IMR-90 (cell line): ENCODE results near the gene HSFX3. TPM values are rescaled to one million over a fixed set of nuclear protein-coding genes. Genes with fewer than 3 reads are reported as not detected.

Experiments
- ATAC-seq: fragments of 200-7000 bp; cut with Tn5 transposase; 2 replicates; pipeline ENCODE4 v1.9.1; 2020; ENCODE audit warnings: low read depth, mild to moderate bottlenecking, moderate library complexity
- BruUV-seq: library from RNA; stranded (reverse); fragments of 400-500 nt; replicated peaks from 2 replicates; lab custom pipeline; 2021; lab: Mats Ljungman, UMichigan
- CTCF ChIA-PET: fragments of 300-600 bp; formaldehyde crosslinking; extraction: SDS; loops from one replicate; lab custom pipeline; 2021; ENCODE audit warnings: antibody characterized with exemption; lab: Yijun Ruan, JAX
- POLR2A ChIA-PET: fragments of 300-600 bp; sonication (Branson Sonifier 250); formaldehyde crosslinking; loops from one replicate; lab custom pipeline; 2022; ENCODE audit warnings: antibody characterized with exemption; ENCODE audit not compliant: unreplicated experiment; lab: Charles Lee
- DNase-seq: peaks from one replicate; pipeline ENCODE4 v3.0.0; 2013
- H2AFZ ChIP-seq: replicated peaks from 2 replicates; pipeline ENCODE3; 2013; ENCODE audit warnings: low read length, mild to moderate bottlenecking; ENCODE audit not compliant: poor library complexity
- H2AK5ac ChIP-seq: 2 replicates; pipeline ENCODE4 v1.6.1; 2013; ENCODE audit warnings: low read depth, low read length, inconsistent platforms
- H2AK9ac ChIP-seq: replicated peaks from 2 replicates; pipeline ENCODE3; 2013; ENCODE audit warnings: mild to moderate bottlenecking, low read depth, low read length, moderate library complexity; ENCODE audit not compliant: poor library complexity
- H2BK120ac ChIP-seq: 2 replicates; pipeline ENCODE4 v1.6.1; 2013; ENCODE audit warnings: low read depth, low read length, inconsistent platforms
- H2BK15ac ChIP-seq: 3 replicates; pipeline ENCODE4 v1.6.1; 2013; ENCODE audit warnings: low read depth, low read length, inconsistent platforms
- H2BK20ac ChIP-seq: 2 replicates; pipeline ENCODE4 v1.6.1; 2013; ENCODE audit warnings: low read depth, mild to moderate bottlenecking, inconsistent platforms, low read length, moderate library complexity
- H2BK5ac ChIP-seq: 2 replicates; pipeline ENCODE4 v1.6.1; 2013; ENCODE audit warnings: mild to moderate bottlenecking, low read depth, low read length, inconsistent platforms; ENCODE audit not compliant: poor library complexity, severe bottlenecking
- H3K14ac ChIP-seq: replicated peaks from 2 replicates; pipeline ENCODE4 v1.6.1; 2013; ENCODE audit warnings: low read depth, low read length, inconsistent platforms
- H3K18ac ChIP-seq: 2 replicates; pipeline ENCODE4 v1.6.1; 2013; ENCODE audit warnings: low read depth, low read length, control low read depth
- H3K23ac ChIP-seq: 2 replicates; pipeline ENCODE4 v1.6.1; 2013; ENCODE audit warnings: low read depth, low read length, inconsistent platforms
- H3K27ac ChIP-seq: 2 replicates; pipeline ENCODE4 v1.5.1; 2013; ENCODE audit warnings: mild to moderate bottlenecking, control low read depth, low read length; ENCODE audit not compliant: insufficient read depth
- H3K27me3 ChIP-seq: 2 replicates; pipeline ENCODE4 v1.6.1; 2013; ENCODE audit warnings: low read length; ENCODE audit not compliant: control insufficient read depth, insufficient read depth
- H3K36me3 ChIP-seq: 2 replicates; pipeline ENCODE4 v1.6.1; 2013; ENCODE audit warnings: low read length, mixed read lengths; ENCODE audit not compliant: control insufficient read depth, insufficient read depth
- H3K4ac ChIP-seq: 2 replicates; pipeline ENCODE4 v1.6.1; 2013; ENCODE audit warnings: low read depth, low read length, inconsistent platforms
- H3K4me1 ChIP-seq: 2 replicates; pipeline ENCODE4 v1.6.1; 2013; ENCODE audit warnings: low read length, mixed read lengths; ENCODE audit not compliant: control insufficient read depth, insufficient read depth
- H3K4me2 ChIP-seq: 2 replicates; pipeline ENCODE4 v1.6.1; 2013; ENCODE audit warnings: low read depth, mild to moderate bottlenecking, control low read depth, low read length, moderate library complexity
- H3K4me3 ChIP-seq: 2 replicates; pipeline ENCODE4 v1.5.1; 2013; ENCODE audit warnings: low read depth, mild to moderate bottlenecking, control low read depth, low read length, moderate library complexity; ENCODE audit not compliant: insufficient read depth
- H3K56ac ChIP-seq: 2 replicates; pipeline ENCODE4 v1.6.1; 2013; ENCODE audit warnings: low read length, inconsistent platforms; ENCODE audit not compliant: insufficient read depth; ENCODE audit errors: extremely low read depth
- H3K79me1 ChIP-seq, 2 experiments: 2 replicates each; pipeline ENCODE4 v1.6.1; 2013; ENCODE audit warnings: low read length in 2 of 2, inconsistent platforms in 1 of 2, low read depth in 1 of 2
- H3K9ac ChIP-seq: 2 replicates; pipeline ENCODE4 v1.6.1; 2013; ENCODE audit warnings: low read depth, low read length, control low read depth
- H3K9me1 ChIP-seq: 2 replicates; pipeline ENCODE4 v1.6.1; 2013; ENCODE audit warnings: low read length, inconsistent platforms; ENCODE audit not compliant: insufficient read depth
- H3K9me3 ChIP-seq: 2 replicates; pipeline ENCODE4 v1.6.1; 2013; ENCODE audit warnings: low read length; ENCODE audit not compliant: control insufficient read depth, insufficient read depth
- H4K20me1 ChIP-seq: 2 replicates; pipeline ENCODE4 v1.6.1; 2013; ENCODE audit warnings: low read length, inconsistent platforms; ENCODE audit not compliant: insufficient read depth
- H4K5ac ChIP-seq: 2 replicates; pipeline ENCODE4 v1.6.1; 2013; ENCODE audit warnings: mild to moderate bottlenecking, low read depth, low read length, control low read depth
- H4K8ac ChIP-seq, 2 experiments: 2 replicates each; pipeline ENCODE4 v1.6.1; 2013; ENCODE audit warnings: low read depth in 2 of 2, low read length in 2 of 2, control low read depth in 1 of 2, inconsistent platforms in 1 of 2
- H4K91ac ChIP-seq: 2 replicates; pipeline ENCODE4 v1.6.1; 2013; ENCODE audit warnings: low read depth, low read length, inconsistent platforms; ENCODE audit not compliant: insufficient read depth
- MAFK ChIP-seq: IDR thresholded peaks from 2 replicates; pipeline ENCODE4 v1.6.1; 2012; ENCODE audit warnings: low read depth, low read length, improper control_type of control experiment
- MXI1 ChIP-seq: IDR thresholded peaks from 2 replicates; pipeline ENCODE4 v1.6.1; 2012; ENCODE audit warnings: low read depth, mild to moderate bottlenecking, low read length, moderate library complexity, borderline replicate concordance
- WGBS, 2 experiments: methylation state at CpG; one replicate each; pipeline versions ENCODE4 v1.1.5 to v1.1.7; 2013; ENCODE audit warnings: missing lambda C conversion rate in 2 of 2; ENCODE audit not compliant: insufficient read length in 1 of 2; ENCODE audit errors: extremely low coverage in 2 of 2; 5-methylcytosine and 5-hydroxymethylcytosine counted together
- dilution Hi-C: fragments of 300-500 bp; cut with HindIII; formaldehyde crosslinking; loops from one replicate; pipeline ENCODE4 v1.14.3; 2018; ENCODE audit warnings: low sequenced_read_pairs; ENCODE audit not compliant: unreplicated experiment
- in situ Hi-C: fragments of 300-500 bp; cut with MboI; formaldehyde crosslinking; loops from 3 replicates; pipeline ENCODE4 v1.14.3; 2019; ENCODE audit warnings: low sequenced_read_pairs, inconsistent platforms, mixed read lengths
- intact Hi-C: fragments of 100-400 bp; cut with micrococcal nuclease; formaldehyde crosslinking; loops from 2 replicates; pipeline ENCODE4 v1.10.0; 2022
- polyA plus RNA-seq, 3 experiments: library from polyadenylated mRNA; depleted of rRNA; stranded (reverse); fragments of >200 nt; gene quantifications; 2 replicates each; pipeline ENCODE4 v1.2.3, GENCODE V29; 2012; ENCODE audit warnings: low replicate concordance in 1 of 3
- total RNA-seq: library from RNA; depleted of rRNA; stranded (reverse); fragments of >200 nt; gene quantifications from 2 replicates; pipeline ENCODE4 v1.2.3, GENCODE V29; 2012

Gene HSFX3
- total and polyA plus RNA-seq, 2 of the 4 experiments (the other 2 are of a cell fraction) = not detected

DNA sequence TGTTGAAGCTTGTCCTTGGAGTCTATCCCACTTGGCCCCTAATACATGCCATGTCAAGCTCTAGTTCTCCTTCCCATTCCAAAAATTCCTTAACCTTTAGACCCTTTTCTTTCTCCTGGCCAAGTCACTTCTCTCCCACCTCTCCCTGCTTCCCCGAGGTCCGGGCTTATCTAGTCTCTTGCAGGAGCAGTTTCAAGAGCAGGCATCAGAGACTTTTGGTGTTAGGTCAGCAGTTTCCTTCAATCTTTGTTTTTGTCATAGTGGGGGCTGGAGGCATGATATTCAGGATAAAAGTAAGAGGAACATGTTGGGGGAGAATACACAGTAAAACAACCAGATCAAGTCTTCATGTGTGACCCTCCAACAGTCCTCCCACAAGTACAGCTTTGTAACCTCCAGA is 33.1 kb downstream of the HSFX3 start:
- intact Hi-C loops (no loop called here), in situ Hi-C loops (loop anchor here (25.0 kb wide), 1 partner anchor 1221 kb away; no protein-coding TSS in a partner anchor), dilution Hi-C loops (no loop called here)
- no TSS peak for BruUV-seq
- no peak overlapping the region for H2BK15ac ChIP-seq
- no peak overlapping the region for H4K91ac ChIP-seq
- H3K56ac ChIP-seq = no peak overlapping the region
- no peak overlapping the region for H2AK5ac ChIP-seq
- no peaks in the 10 kb centered on the region for H3K9me1 ChIP-seq
- H3K9ac ChIP-seq = no peak overlapping the region
- no peak overlapping the region for H4K8ac ChIP-seq
- no peak overlapping the region for H3K4me3 ChIP-seq
- no peaks in the 10 kb centered on the region for H3K9me3 ChIP-seq
- no peak overlapping the region for H2BK120ac ChIP-seq
- H3K4me1 ChIP-seq = no peaks in the 10 kb centered on the region
- DNase-seq (no peak), ATAC-seq (no peak)
- no CpG with 5 or more reads among the region's 2 CpGs for WGBS, 2 experiments
- H3K23ac ChIP-seq = no peak overlapping the region
- no peak overlapping the region for H3K18ac ChIP-seq
- no peaks in the 10 kb centered on the region for H3K79me1 ChIP-seq
- no peak overlapping the region for H2BK5ac ChIP-seq
- no peak overlapping the region for H3K14ac ChIP-seq
- H4K5ac ChIP-seq = no peak overlapping the region
- peaks cover 2% of the 10 kb centered on the region for H3K27me3 ChIP-seq
- no peak overlapping the region for H3K4ac ChIP-seq
- H2AFZ ChIP-seq = no peak overlapping the region
- H3K4me2 ChIP-seq = no peak overlapping the region
- H3K27ac ChIP-seq = no peak overlapping the region
- no peaks in the 10 kb centered on the region for H3K36me3 ChIP-seq
- ChIA-PET CTCF (no interaction called here), POLR2A (no interaction called here)
- H4K20me1 ChIP-seq = no peaks in the 10 kb centered on the region
- TF ChIP-seq MAFK = no peak
- no peak for TF ChIP-seq MXI1
- H2BK20ac ChIP-seq = no peak overlapping the region
- H2AK9ac ChIP-seq = no peak overlapping the region
